ENCODE measurements around the gene COL6A2.
"Not testable (repeated sequence)": the region's sequence is repeated elsewhere in the genome, so short reads cannot be mapped to it uniquely, and the experiment has no call there.

COL6A2 gene

DNA sequence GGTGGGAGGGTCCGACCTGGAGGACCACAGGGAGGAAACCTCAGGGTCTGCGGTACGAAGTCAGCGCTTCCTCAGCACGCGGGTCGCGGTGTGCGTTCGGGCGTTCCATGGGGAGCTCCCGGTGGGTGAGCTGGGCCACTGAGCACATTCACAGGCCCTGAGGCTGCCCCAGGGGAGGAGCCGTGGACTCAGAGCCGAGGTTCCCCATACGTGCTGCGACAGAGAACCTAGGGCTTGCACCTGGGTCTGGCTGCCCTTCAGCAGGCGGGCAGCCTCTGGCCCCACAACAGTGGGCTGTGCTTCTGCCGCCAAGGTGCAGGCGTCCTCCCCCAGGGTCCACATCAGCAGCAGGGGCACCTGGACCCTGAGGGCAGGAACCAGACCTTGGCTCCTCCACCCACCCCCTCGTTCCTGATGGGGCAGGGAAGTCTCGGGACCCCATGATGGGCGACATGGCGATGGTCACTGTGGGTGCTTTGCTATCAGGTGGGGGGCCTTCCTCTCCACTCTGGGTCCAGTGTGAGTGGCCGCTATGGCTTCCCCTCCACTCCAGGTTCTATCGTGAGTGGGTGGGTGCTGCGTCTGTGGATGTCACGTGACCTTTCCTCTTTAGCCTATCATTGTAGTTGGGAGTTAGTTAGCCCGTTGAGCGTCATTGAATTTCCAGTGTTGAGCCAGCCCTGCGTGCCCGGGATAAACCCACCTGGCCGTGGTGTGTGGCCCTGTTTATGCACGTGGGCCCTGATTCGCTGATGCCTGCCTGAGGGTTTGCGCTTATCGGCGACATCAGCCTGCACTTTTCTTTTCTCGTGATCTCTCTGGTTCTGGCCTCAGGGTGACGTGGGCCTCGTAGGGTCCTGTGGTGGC is 29.6 kb downstream of the COL6A2 start:
- DNase-seq, result no peak

DNA sequence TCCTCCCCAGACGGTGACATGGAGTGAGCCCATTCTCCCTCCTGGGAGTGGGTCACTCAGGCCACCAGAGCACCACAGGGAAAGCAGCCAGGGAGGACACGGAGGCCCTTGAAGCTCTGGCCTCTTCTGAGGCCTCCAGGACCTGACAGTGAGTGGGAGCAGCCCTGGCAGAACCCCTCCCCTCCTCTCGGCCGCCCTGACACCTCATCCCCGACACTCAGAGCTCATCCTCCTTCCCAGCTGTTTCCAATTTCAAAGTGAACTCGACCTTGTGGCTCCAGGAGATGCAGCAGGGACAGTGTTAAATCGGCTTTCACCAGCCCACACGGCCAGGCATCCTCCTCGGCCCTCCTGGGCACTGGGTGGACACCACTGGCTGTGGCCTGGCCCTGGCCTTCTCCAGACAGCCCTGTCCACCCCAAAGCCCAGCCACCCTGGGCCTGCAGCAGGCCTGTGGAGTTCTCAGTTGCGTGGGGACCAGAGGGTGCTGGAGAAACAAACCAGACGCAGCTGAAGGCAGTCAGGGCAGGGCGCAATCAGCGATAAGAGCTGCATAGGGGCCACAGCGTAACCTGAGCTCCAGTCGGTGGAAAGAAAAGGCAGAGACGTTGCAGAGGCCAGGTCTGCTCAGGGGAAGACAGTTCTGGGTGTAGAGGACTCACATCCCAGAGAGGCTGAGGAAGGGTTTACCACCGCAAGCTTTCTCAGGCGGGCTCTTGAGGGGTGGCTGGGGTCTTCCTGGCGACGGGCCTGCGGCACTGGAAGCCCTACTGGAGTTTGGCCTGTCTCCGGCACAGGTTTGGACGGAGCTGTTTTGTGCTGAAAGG is 30.4 kb downstream of the COL6A2 start:
- DNase-seq, result no peak

DNA sequence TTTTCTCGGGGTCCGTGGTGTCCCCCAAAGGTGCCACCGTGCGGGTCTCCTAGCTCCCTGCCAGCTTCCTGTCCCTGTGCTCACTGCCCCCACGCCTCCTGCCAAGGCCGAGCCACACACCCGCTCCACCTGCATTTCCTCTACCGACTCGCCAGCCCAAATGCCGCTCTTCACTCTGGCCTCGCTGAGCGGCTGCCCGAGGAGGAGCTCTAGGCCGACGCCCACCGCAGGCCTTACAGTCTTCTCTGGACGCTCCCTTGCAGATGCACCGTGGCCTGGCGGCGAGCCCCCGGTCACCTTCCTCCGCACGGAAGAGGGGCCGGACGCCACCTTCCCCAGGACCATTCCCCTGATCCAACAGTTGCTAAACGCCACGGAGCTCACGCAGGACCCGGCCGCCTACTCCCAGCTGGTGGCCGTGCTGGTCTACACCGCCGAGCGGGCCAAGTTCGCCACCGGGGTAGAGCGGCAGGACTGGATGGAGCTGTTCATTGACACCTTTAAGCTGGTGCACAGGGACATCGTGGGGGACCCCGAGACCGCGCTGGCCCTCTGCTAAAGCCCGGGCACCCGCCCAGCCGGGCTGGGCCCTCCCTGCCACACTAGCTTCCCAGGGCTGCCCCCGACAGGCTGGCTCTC is 31.1 kb downstream of the COL6A2 start:
- no peak for DNase-seq

DNA sequence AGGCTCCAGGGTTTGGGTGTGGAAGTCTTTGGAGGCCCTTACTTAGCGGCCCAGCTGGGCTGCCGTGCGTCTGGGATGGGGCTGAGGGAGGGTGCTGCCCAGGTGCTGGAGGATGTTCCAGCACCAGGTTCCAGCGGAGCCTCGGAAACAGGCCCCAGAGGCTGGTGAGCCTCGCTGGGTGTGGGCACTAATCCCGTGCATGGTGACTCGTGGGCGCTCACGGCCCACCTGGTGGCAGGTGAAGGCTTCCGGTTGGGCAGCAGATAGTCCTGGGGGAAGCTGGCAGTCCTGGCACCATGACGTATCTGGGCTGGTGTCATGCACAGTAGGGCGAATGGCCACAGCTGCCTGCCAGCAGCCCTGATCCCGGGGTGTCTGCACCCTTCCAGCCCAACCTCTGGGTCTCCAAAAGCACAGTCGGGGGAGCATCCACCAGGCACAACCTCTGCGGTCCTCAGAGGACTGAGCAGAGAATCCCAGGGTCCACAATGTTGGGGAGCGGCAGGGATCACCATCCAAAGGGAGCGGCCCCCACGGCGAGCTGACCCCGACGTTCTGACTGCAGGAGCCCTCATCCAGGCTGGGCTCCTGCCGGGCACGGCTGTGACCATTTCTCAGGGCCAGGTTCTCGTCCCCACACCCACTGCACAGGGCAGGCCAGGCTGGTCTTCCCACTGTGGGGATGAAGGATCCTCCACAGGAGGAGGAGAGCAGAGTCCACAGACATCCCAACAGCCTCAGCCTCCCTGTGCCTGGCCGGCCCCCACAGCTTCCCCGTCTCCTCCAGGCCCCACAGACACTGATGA is 32.1 kb downstream of the COL6A2 start:
- DNase-seq, result no peak

DNA sequence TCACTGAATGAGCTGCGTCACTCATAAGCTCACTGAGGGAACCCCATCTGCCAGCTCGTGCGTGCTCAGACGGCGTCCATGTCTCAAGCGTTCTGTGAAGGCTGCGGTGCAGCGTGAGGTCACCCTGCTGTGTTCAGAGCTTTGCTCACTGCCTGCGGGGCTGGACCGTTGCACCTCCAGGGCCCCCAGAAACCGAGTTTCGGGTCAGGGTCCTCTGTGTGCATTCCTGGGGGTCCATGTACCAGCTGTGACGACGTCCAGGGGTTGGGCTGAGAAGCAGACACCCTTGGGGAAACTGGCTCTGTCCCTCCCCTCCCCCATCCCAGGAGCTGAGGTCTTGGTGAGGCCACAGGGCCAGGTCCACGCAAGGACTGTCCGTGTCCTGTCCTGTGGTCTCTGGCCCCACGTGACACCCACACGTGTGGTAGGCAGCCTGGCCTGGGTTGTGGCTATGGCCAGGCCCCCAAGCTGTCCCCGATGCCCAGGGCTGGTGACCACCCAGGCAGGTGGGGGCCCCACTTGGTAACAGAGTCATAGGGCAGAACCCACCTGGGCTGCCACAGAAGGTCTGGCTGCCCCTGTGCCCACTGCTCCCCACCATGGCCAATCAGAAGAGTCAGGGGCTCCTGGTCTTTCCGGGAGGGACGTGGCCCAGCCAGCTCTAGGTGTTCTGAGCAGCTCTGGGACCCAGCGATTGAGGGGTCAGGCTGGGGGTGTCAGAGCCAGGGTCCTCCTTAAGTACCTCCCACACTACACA is 33.1 kb downstream of the COL6A2 start:
- DNase-seq, result no peak

DNA sequence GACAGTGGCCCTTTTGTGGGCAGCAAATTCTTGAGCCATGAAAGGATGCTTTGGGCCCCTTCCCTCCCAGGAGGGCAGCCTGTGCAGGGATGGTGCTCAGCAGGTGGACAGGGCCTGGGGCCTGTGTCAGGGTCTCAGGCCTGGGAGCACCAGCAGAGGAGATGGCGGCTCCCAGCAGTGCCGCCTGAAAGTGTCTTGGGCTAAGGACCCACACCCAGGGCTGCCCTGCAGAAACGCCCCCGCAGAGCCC is 33.6 kb downstream of the COL6A2 start:
- DNase-seq, result no peak

DNA sequence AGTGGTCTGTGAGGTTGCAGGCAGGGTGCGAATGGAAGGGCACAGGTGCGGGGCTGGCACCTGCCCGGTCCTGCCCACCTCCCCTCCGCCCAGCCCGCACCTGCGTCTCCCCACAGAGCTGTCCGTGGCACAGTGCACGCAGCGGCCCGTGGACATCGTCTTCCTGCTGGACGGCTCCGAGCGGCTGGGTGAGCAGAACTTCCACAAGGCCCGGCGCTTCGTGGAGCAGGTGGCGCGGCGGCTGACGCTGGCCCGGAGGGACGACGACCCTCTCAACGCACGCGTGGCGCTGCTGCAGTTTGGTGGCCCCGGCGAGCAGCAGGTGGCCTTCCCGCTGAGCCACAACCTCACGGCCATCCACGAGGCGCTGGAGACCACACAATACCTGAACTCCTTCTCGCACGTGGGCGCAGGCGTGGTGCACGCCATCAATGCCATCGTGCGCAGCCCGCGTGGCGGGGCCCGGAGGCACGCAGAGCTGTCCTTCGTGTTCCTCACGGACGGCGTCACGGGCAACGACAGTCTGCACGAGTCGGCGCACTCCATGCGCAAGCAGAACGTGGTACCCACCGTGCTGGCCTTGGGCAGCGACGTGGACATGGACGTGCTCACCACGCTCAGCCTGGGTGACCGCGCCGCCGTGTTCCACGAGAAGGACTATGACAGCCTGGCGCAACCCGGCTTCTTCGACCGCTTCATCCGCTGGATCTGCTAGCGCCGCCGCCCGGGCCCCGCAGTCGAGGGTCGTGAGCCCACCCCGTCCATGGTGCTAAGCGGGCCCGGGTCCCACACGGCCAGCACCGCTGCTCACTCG is 34.1 kb downstream of the COL6A2 start:
- no peak for DNase-seq

DNA sequence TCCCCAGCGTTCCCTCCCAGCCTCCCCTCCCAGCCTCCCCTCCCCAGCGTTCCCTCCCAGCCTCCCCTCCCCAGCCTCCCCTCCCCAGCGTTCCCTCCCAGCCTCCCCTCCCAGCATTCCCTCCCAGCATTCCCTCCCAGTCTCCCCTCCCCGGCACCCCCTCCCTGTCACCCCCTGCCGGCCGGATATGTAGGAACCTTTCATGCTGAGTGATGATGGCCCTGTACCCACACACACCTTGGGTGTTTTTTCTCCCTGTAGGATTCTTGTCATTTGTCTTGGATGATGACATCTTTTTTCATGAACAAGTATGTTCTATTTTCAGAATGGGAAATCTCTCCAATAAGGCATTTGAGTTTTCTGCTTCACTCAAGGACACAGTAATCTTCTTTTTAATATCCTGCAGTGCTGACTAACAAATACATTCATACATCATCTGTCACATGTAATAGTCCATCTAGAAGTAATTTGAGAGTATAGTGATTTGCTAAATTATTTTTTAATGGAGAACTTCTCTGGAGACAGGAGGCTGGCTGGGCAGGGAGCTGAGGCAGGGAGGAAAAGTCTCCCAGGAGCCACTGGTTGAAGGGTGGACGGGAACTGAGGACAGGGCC is 38.0 kb downstream of the COL6A2 start:
- no peak for DNase-seq

DNA sequence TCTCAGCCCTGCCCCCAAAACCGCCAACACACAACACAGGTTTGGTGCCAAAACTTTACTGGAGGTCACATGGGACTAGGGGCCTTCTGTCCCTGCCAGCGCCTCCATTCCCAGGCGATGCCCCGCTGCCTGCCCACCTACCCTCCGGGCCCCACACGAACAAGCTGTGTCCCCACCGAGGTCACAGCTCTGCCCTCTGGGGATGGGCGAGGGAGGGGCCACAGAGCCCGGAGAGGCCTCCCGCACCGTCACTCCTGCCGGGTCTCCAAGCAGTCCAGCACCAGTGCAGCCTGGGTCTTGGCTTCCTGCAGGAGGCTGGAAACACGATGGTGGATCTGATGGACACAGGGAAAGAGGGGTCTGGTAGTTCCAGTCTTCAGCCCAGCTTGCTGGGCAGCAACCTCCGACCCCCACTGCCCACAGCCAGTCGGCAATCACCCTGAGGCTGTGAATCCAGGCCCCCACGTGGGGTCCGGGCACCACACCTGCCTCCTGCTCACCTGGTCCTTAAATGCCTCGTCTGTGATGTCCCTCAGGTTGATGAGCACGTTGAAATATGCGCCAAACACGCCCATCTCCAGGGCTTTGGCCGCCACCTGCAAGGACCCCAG is 38.9 kb downstream of the COL6A2 start:
- DNase-seq, result no peak

DNA sequence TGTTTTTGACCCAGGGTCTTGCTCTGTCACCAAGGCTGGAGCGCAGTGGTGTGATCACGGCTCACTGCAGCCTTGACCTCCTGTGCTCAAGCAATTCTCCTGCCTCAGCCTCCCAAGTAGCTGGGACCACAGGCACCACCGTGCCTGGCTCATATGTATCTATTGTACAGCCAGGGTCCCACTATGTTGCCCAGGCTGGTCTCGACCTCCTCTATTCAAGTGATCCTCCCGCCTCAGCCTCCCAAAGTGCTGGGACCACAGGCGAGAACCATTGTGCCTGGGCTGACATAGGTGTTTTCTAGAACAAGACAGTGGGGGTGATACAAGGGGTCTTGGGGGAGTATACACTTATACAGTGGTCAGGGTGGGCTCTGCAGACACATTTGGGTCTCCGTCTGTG is 40.0 kb downstream of the COL6A2 start:
- DNase-seq, result no peak

DNA sequence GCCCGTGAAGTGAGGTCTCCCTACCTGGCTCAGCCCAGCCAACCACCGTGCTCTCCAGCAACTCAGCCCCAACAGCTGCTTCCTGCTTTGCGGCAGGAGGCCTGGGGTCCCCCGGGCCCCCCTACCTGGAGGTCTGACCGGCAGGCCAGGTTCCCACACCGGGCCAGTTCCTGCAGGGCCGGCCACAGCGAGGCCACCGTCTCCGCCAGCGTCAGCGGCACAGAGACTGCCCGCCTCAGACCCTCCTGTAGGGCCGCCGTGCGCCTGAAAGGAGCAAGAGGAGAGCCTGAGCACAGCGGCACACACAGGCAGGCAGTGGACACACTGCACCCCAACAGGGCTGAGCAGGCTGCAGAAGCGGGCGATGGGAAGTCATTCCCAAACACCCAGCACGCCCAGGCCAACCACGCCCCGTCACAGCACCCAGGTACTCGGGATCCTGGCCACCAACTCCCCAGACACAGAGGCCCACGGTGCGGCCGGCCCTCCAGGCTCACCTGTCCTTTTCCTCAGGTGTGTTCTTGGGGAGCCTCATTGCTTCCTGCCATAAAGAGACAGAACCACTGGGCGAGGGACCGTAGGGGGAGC is 40.6 kb downstream of the COL6A2 start:
- DNase-seq, result no peak

DNA sequence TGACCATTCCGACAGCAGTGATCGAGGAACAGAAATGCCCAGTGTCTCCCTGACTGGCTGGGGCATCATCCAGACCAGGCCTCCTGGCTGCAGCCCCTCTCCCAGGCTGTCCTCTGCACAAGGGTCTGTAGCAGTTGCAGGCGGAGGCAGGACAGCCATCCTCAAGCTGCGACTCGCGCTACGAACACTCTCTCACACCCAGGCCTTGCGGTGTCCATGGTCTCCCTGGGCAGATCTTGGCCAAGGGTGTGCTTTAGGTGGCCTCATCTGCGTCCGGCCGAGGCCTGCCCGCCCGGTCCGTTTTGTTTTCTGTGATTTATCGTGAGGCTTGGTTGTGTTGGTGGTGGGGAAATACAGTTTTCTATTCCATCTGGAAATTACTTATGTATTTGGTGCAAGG is 41.8 kb downstream of the COL6A2 start:
- DNase-seq, result no peak

DNA sequence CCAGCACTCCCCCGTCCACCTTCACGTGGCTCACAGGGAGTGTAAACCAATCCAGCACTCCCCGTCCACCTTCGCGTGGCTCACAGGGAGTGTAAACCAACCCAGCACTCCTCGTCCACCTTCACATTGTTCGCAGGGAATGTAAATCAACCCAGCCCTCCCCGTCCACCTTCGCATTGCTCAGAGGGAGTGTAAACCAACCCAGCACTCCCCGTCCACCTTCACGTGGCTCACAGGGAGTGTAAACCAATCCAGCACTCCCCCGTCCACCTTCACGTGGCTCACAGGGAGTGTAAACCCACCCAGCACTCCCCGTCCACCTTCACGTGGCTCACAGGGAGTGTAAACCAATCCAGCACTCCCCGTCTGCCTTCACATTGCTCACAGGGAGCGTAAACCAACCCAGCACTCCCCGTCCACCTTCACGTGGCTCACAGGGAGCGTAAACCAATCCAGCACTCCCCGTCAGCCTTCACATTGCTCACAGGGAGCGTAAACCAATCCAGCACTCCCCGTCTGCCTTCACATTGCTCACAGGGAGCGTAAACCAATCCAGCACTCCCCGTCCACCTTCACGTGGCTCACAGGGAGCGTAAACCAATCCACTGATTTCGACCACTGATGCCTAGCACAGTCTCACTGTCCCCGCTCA is 42.6 kb downstream of the COL6A2 start:
- DNase-seq, result not testable (repeated sequence)

DNA sequence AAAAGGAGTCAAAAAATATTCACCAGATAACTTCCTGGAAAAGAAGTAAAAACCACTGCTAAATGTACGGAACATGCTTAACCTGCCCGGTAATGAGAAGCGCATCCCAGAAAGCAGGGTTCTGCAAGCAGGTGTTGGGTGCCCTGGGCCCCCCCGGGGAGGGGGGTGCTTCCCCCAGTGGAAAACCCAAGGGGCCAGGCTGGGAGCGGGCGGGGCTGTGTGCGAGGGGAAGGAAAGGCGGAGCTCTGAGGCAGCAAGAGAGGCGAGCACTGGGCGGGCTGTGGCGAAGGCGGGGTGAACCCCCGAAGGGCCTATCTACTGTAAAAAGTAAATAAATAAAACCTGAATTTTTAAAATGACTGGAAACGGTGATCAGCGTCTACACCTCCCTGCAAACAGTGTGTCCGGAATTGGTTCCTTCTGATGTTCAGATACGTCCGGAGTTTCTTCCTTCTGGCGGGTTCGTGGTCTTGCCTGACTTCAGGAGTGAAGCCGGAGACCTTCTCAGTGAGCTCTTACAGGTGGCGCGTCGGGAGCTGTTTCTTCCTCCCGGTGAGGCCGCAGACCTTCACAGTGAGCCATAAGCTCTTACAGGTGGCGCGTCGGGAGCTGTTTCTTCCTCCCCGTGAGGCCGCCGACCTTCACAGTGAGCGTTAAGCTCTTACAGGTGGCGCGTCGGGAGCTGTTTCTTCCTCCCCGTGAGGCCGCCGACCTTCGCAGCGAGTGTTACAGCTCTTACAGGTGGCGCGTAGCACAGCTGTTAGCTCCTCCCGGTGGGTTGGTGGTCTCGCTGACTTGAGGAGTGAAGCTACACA is 44.1 kb downstream of the COL6A2 start:
- DNase-seq, result no peak

DNA sequence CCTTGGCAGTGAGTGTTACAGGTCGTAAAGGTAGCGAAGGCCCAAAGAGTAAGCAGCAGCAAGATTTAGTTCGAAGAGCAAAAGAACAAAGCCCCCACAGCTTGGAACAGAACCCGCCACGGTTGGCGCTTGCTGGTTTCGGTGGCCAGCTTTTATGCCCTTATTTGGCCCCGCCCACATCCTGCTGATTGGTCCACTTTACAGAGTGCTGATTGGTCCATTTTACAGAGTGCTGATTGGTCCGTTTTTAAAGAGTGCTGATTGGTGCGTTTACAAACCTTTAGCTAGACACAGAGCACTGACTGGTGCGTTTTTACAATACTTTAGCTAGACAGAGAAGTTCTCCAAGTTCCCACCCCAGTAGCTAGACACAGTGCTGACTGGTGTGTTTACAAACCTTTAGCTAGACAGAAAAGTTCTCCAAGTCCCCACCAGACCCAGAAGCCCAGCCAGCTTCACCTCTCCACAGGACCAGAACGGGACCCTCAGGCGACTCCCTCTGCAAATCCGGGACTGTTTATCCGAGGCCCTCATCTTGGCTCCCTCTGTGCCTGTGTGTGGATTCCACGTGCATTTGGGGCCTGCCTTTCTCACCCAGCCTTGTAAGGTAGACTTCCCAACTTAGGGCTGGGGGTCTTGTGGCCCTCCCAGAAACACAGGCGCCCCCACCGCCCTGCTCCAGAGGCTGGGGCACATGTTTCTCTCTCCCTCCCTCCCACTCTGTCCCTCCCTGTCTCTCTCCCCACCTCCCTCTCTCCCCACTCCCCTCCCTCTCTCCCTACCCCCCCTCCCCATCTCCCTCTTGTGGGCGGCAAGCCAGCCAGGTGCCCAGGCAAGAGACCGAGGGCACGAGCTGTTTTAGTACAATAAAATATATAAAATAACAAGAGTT is 44.9 kb downstream of the COL6A2 start:
- DNase-seq, result no peak

DNA sequence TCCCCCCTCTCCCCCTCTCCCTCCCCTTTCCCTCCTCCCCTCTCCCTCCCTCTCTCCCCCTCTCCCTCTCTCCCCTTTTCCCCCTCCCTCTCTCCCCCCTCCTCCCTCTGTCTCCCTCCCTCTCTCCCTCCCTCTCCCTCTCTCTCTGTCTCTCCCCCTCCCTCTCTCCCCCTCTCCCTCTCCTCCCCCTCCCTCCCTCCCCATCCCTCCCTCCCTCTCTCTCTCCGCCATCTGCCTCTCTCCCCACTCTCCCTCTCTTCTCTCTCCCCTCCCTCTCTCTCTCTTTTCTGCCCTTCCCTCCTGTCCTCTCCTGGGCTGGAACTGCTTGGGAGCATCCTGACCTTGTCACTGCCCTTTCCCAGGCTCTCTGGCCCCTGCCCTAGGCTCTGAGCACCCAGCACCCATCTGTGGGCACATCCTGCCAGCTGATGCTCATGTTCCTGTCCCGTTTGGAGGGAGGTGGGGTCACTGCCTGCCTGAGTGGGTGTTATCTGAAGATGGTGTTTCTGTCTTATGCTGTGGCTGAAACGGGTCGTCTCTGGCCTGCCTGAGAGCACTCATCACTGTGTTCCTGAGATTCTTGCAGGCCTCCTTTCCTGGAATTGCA is 46.7 kb downstream of the COL6A2 start:
- no peak for DNase-seq

DNA sequence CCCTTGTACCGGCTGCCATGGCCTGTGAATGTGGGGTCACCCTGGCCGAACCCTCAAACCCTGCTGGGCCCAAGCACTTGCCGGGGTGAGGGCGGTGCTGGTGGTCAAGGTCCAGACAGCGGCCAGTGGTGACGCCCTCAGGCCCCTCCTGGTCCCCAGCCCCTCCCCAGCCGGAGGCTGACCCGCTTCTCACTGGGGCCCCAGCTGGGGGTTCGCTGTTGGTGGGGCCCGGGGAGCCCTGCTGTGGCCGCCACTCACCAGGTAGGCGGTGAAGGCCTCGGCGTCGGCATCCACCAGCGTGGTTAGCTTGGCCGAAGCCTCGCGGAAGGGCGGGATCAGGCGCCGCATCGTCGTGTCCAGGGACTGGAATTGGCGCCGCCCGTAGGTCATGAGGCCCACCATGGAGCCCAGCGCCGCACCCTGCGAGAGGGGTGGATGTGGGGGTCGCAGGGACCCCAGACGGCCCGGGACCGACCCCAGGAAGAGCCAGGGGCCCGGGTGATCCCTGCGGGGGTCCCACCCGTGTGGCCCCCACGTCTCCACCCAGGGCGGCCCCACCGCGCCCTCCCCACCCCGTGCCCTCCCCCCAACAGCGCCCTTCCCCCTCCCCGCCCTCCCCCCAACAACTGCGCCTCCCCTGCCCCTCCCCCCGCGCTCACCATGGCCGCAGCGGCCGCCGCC is 47.4 kb downstream of the COL6A2 start:
- no peak for DNase-seq

Data from NCI-H1092 treated with DMSO at 0.1 percent for 48 hours (cell line).